ENCODE data around the gene THOC2. TPM values are rescaled to one million over a fixed set of nuclear protein-coding genes. Genes with fewer than 3 reads are reported as not detected.

THOC2 gene
- total RNA-seq, 1 donor from 2014 or later, result 87.6 TPM

GRCh38 chrX:123570011-123570590 is 162.8 kb downstream of the THOC2 start:
- H3K9me3 Mint-ChIP-seq, result peaks cover 4% of the 10 kb centered on the region
- no peak overlapping the region for H3K27ac Mint-ChIP-seq
- H3K4me1 Mint-ChIP-seq (ENCODE audit: low read depth), result no peaks in the 10 kb centered on the region
- no peaks in the 10 kb centered on the region for H3K36me3 Mint-ChIP-seq (ENCODE audit: low read depth)
- H3K4me3 Mint-ChIP-seq, result no peak overlapping the region
- intact Hi-C loops (cut with micrococcal nuclease), result no loop called here
- no peaks in the 10 kb centered on the region for H3K27me3 Mint-ChIP-seq (ENCODE audit: insufficient read depth)
- DNase-seq (ENCODE audit: low spot score), result no peak

GRCh38 chrX:123563167-123563566 is 169.7 kb downstream of the THOC2 start:
- no peak for DNase-seq (ENCODE audit: low spot score)
- Mint-ChIP-seq H3K4me1 (ENCODE audit: low read depth) (no peaks in the 10 kb centered on the region), H3K27me3 (ENCODE audit: insufficient read depth) (no peaks in the 10 kb centered on the region), H3K9me3 (no peaks in the 10 kb centered on the region), H3K27ac (no peak overlapping the region), H3K36me3 (ENCODE audit: low read depth) (no peaks in the 10 kb centered on the region), H3K4me3 (no peak overlapping the region)
- intact Hi-C loops (cut with micrococcal nuclease), result no loop called here

DNA sequence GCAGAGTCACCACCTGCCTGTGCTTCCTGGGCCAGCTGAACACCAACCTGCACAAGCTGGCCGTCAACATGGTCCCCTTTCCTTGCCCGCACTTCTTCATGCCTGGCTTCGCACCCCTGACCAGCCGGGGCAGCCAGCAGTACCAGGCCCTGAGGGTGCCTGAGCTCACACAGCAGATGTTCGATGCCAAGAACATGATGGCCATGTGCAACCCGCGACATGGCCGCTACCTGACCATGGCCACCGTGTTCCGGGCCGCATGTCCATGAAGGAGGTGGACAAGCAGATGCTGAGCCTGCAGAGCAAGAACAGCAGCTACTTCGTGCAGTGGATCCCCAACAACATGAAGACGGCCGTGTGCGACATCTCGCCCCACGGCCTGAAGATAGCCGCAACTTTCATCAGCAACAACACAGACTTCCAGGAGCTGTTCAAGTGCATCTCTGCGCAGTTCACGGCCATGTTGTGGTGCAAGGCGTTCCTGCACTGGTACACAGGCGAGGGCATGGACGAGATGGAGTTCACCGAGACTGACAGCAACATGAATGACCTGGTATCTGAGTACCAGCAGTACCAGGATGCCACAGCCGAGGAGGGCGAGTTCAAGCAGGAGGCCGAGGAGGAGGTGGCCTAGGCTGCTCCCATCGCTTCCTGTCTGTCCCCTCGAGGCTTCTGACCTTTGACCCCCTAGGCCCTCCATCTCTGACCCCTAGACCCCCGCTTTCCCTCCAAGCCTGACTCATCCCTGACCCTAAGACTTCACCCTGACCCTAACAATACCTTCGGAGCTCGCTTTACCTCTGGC is 170.3 kb downstream of the THOC2 start:
- Mint-ChIP-seq H3K4me3 (no peak overlapping the region), H3K27me3 (ENCODE audit: insufficient read depth) (no peaks in the 10 kb centered on the region), H3K4me1 (ENCODE audit: low read depth) (no peaks in the 10 kb centered on the region), H3K9me3 (no peaks in the 10 kb centered on the region), H3K36me3 (ENCODE audit: low read depth) (no peaks in the 10 kb centered on the region), H3K27ac (no peak overlapping the region)
- no peak for DNase-seq (ENCODE audit: low spot score)
- intact Hi-C loops (cut with micrococcal nuclease), result no loop called here

GRCh38 chrX:123561439-123562215 is 171.2 kb downstream of the THOC2 start:
- Mint-ChIP-seq H3K27me3 (ENCODE audit: insufficient read depth) (no peaks in the 10 kb centered on the region), H3K9me3 (no peaks in the 10 kb centered on the region), H3K4me3 (no peak overlapping the region), H3K4me1 (ENCODE audit: low read depth) (no peaks in the 10 kb centered on the region), H3K36me3 (ENCODE audit: low read depth) (no peaks in the 10 kb centered on the region), H3K27ac (no peak overlapping the region)
- intact Hi-C loops (cut with micrococcal nuclease), result no loop called here
- DNase-seq (ENCODE audit: low spot score), result no peak

DNA sequence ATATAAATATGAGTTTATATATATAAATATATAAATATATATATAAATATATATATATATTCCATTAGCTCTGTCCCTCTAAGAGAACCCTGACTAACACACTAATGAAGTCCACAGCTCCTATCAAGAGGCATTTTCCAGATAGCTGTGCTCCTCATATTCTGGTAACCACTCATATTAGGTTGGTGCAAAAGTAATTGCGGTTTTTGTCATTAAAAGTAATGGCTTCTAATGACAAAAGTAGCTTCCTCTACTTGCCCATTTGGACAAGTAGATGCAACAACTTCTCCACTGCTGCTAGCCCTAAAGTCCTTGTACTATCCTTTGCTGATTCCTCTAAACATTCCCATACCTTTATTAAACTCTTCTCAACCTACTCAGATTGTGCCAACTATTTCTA is 182.0 kb downstream of the THOC2 start:
- Mint-ChIP-seq H3K36me3 (ENCODE audit: low read depth) (no peaks in the 10 kb centered on the region), H3K9me3 (no peaks in the 10 kb centered on the region), H3K4me1 (ENCODE audit: low read depth) (no peaks in the 10 kb centered on the region), H3K27me3 (ENCODE audit: insufficient read depth) (no peaks in the 10 kb centered on the region), H3K4me3 (no peak overlapping the region), H3K27ac (no peak overlapping the region)
- intact Hi-C loops (cut with micrococcal nuclease), result no loop called here
- DNase-seq (ENCODE audit: low spot score), result no peak

Other genes starting within 250 kb of the THOC2 start
- 35.0 and 39.1 TPM in 2 replicates for gene XIAP, start 127.0 kb upstream of the THOC2 start, total RNA-seq
- 117 TPM in 2 replicates for gene STAG2, start 228.7 kb upstream of the THOC2 start, total RNA-seq

All from activated T-helper 1 cell treated with anti-CD3 and anti-CD28 coated beads, Interleukin-12 subunit alpha, Interleukin-12 subunit beta, Interleukin-2, Interleukin-4 antibody, amounts not matched to agents 30 ng/mL and 10 ng/mL and 1 ng/mL, durations not matched to agents 14 hours and 24 hours and 36 hours (primary cell).